GM20000 (cell line): Measurements from ENCODE around the gene NFE2L2.
"Not testable (repeated sequence)": the region's sequence is repeated elsewhere in the genome, so short reads cannot be mapped to it uniquely, and the experiment has no call there.

Experiments
- DNase-seq: peaks from one replicate; pipeline ENCODE4 v3.0.0; 2012; ENCODE audit warnings: low spot score
- CTCF ChIP-seq: IDR thresholded peaks from 2 replicates; pipeline ENCODE4 v1.5.1; 2012; ENCODE audit warnings: mild to moderate bottlenecking, control low read depth; ENCODE audit errors: extremely low read depth, missing control alignments

The NFE2L2 gene

GRCh38 chr2:177249038-177249437 lies 15.5 kb downstream of the NFE2L2 start:
- TF ChIP-seq CTCF, result no peak

GRCh38 chr2:177247693-177248262 lies 16.7 kb downstream of the NFE2L2 start:
- no peak for TF ChIP-seq CTCF

More at GRCh38 chr2:177249038-177249437, 15.5 kb downstream of the NFE2L2 start:
- no peak for DNase-seq

GRCh38 chr2:177246523-177247030 lies 17.9 kb downstream of the NFE2L2 start:
- DNase-seq, result not testable (repeated sequence)

More at GRCh38 chr2:177247693-177248262, 16.7 kb downstream of the NFE2L2 start:
- DNase-seq, result no peak

- no peak for TF ChIP-seq CTCF
- no peak for DNase-seq
Observed at GRCh38 chr2:177246000-177246399, 18.5 kb downstream of the NFE2L2 start.

- TF ChIP-seq CTCF, result no peak
- DNase-seq, result no peak
Observed at GRCh38 chr2:177245010-177245422, 19.5 kb downstream of the NFE2L2 start.

GRCh38 chr2:177244244-177244771 lies 20.2 kb downstream of the NFE2L2 start:
- DNase-seq, result no peak
- no peak for TF ChIP-seq CTCF

- DNase-seq, result no peak
- no peak for TF ChIP-seq CTCF
Observed at GRCh38 chr2:177243476-177243875, 21.1 kb downstream of the NFE2L2 start.

- TF ChIP-seq CTCF, result no peak
- no peak for DNase-seq
Observed at GRCh38 chr2:177243073-177243472, 21.5 kb downstream of the NFE2L2 start.
